ENCODE data around the gene PVALB.

DNA sequence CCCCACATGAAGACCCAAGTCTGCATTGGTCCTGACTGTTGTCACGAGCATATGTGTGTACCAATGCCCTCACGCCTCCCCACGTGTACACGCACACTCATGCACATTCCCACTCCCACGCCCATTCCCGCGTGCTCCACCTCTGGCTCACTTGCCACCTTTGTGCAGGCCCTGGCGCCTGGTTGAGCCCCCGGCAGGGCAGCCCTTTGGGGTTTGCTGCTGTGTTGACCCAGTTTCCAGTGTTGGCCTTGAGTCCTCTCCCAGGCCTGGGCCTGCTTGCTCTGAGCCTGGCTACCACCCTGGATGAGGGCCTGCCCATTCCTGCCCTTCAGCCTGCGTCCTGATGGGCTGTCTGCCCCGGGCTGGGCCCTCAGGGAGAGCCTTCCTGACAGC is 18.2 kb downstream of the PVALB start:
- no peak for TF ChIP-seq POLR2AphosphoS5 (IDR thresholded peaks at IDR 0.05)
- no peak for TF ChIP-seq CTCF (IDR thresholded peaks at IDR 0.05)
- no peak for TF ChIP-seq POLR2A (IDR thresholded peaks at IDR 0.05; ENCODE audit: low read depth)
- TF ChIP-seq EP300 (IDR thresholded peaks at IDR 0.05) = no peak
